HCT116 (cell line): ENCODE results near the gene TARBP2. TPM values are rescaled to one million over a fixed set of nuclear protein-coding genes. Genes with fewer than 3 reads are reported as not detected.

ENCODE experiments used
- ATAC-seq: fragments of 200-7000 bp; cut with Tn5 transposase; 2 replicates; pipeline ENCODE4 v1.9.1; 2020; ENCODE audit warnings: mild to moderate bottlenecking, moderate library complexity
- BruUV-seq: library from RNA; stranded (reverse); fragments of 400-500 nt; replicated peaks from 2 replicates; lab custom pipeline; 2021; lab: Mats Ljungman, UMichigan
- CTCF ChIA-PET: fragments of 300-600 bp; sonication (Branson Sonifier 250); formaldehyde crosslinking; loops from one replicate; lab custom pipeline; 2021; ENCODE audit warnings: antibody characterized with exemption; lab: Charles Lee
- POLR2A ChIA-PET: fragments of 300-600, 350-600 bp; sonication (Branson Sonifier 250); formaldehyde crosslinking; loops from one replicate; lab custom pipeline; 2021; ENCODE audit warnings: antibody characterized with exemption; lab: Charles Lee
- RAD21 ChIA-PET, 2 experiments: fragments of 300-600 bp; sonication (Branson Sonifier 250); formaldehyde crosslinking; loops; one replicate each; lab custom pipeline; 2023; ENCODE audit warnings: low total read pairs in 2 of 2; ENCODE audit not compliant: uncharacterized antibody in 2 of 2, unreplicated experiment in 2 of 2, low non-redundant PET in 1 of 2; lab: Charles Lee
- DNase-seq: peaks from one replicate; pipeline ENCODE4 v3.0.0-alpha.2; 2010; ENCODE audit warnings: low read depth, low spot score
- H2AFZ ChIP-seq: fragments of 200-600 bp; shearing (Covaris generic), sonication (generic); 2 replicates; pipeline ENCODE4 v1.6.1; 2017; ENCODE audit warnings: low read depth, mixed run types, mixed read lengths, antibody characterized with exemption, low read length; ENCODE audit not compliant: poor library complexity, severe bottlenecking
- H3K27ac ChIP-seq: 2 replicates; pipeline ENCODE4 v1.5.1; 2012; ENCODE audit warnings: low read depth, low read length
- H3K27me3 ChIP-seq: fragments of 200-600 bp; sonication (generic); 2 replicates; pipeline ENCODE4 v1.6.1; 2016; ENCODE audit warnings: mixed run types, low read length, mixed read lengths; ENCODE audit not compliant: insufficient read depth
- H3K36me3 ChIP-seq, 2 experiments: fragments of 200-500 bp in 1 of 2; fragments of 200-600 bp in 1 of 2; sonication (Bioruptor generic) in 1 of 2; sonication (generic) in 1 of 2; 2 replicates each; pipeline versions ENCODE4 v1.5.1 to v1.6.1; 2014 to 2016; ENCODE audit warnings: low read length in 2 of 2, inconsistent platforms in 1 of 2, mixed read lengths in 1 of 2, mixed run types in 1 of 2; ENCODE audit not compliant: insufficient read depth in 2 of 2, control insufficient read depth in 1 of 2
- H3K4me1 ChIP-seq, 2 experiments: fragments of 200-600 bp in 1 of 2; sonication (generic) in 1 of 2; 2 replicates each; pipeline versions ENCODE4 v1.5.1 to v1.6.1; 2012 to 2017; ENCODE audit warnings: low read length in 2 of 2, inconsistent platforms in 1 of 2, mild to moderate bottlenecking in 1 of 2, mixed read lengths in 1 of 2, mixed run types in 1 of 2, moderate library complexity in 1 of 2; ENCODE audit not compliant: insufficient read depth in 2 of 2, control insufficient read depth in 1 of 2
- H3K4me2 ChIP-seq: fragments of 200-600 bp; sonication (generic); 2 replicates; pipeline ENCODE4 v1.6.1; 2017; ENCODE audit warnings: mixed run types, low read length, mixed read lengths
- H3K4me3 ChIP-seq, 2 experiments: fragments of 200-600 bp in 1 of 2; sonication (generic) in 1 of 2; replicated peaks in 1 of 2; 2 replicates each; pipeline ENCODE4 v1.5.1; 2011 to 2016; ENCODE audit warnings: low read length in 2 of 2, control low read depth in 1 of 2, low read depth in 1 of 2, mild to moderate bottlenecking in 1 of 2, mixed read lengths in 1 of 2, mixed run types in 1 of 2
- H3K79me2 ChIP-seq: fragments of 200-600 bp; sonication (generic); 2 replicates; pipeline ENCODE4 v1.6.1; 2017; ENCODE audit warnings: mild to moderate bottlenecking, mixed run types, low read length, moderate library complexity, mixed read lengths; ENCODE audit not compliant: insufficient read depth
- H3K9ac ChIP-seq: fragments of 200-600 bp; sonication (generic); 2 replicates; pipeline ENCODE4 v1.6.1; 2016; ENCODE audit warnings: low read length, mixed read lengths
- H3K9me2 ChIP-seq: fragments of 200-600 bp; sonication (generic), shearing (Covaris generic); 2 replicates; pipeline ENCODE4 v1.6.1; 2017; ENCODE audit warnings: mixed run types, mild to moderate bottlenecking, moderate library complexity; ENCODE audit not compliant: insufficient read depth
- H3K9me3 ChIP-seq, 2 experiments: fragments of 200-500 bp in 1 of 2; fragments of 200-600 bp in 1 of 2; sonication (Bioruptor generic) in 1 of 2; sonication (generic) in 1 of 2; 2 replicates each; pipeline ENCODE4 v1.6.1; 2014 to 2017; ENCODE audit warnings: low read length in 2 of 2, mixed read lengths in 2 of 2, inconsistent platforms in 1 of 2, low read depth in 1 of 2, mild to moderate bottlenecking in 1 of 2, mixed run types in 1 of 2, moderate library complexity in 1 of 2; ENCODE audit not compliant: control insufficient read depth in 1 of 2, insufficient read depth in 1 of 2
- H4K20me1 ChIP-seq: fragments of 200-600 bp; sonication (generic), shearing (Covaris generic); 2 replicates; pipeline ENCODE4 v1.6.1; 2017; ENCODE audit warnings: mixed run types, mild to moderate bottlenecking, moderate library complexity; ENCODE audit not compliant: insufficient read depth
- CBX3 ChIP-seq: IDR thresholded peaks from 2 replicates; pipeline ENCODE4 v1.6.1; 2012; ENCODE audit warnings: low read depth
- CEBPB ChIP-seq: IDR thresholded peaks from 2 replicates; pipeline ENCODE4 v1.6.1; 2012; ENCODE audit warnings: low read depth
- EGR1 ChIP-seq: IDR thresholded peaks from 2 replicates; pipeline ENCODE4 v1.6.1; 2012; ENCODE audit warnings: low read depth
- ELF1 ChIP-seq: IDR thresholded peaks from 2 replicates; pipeline ENCODE4 v1.6.1; 2012; ENCODE audit warnings: low read depth, borderline replicate concordance
- EZH2 ChIP-seq: fragments of 200-600 bp; sonication (generic); IDR thresholded peaks from 2 replicates; pipeline ENCODE4 v1.6.1; 2017; ENCODE audit warnings: antibody characterized with exemption, mixed run types
- EZH2phosphoT487 ChIP-seq: fragments of 200-600 bp; IDR thresholded peaks from 2 replicates; pipeline ENCODE4 v1.6.1; 2018; ENCODE audit warnings: antibody characterized with exemption, borderline replicate concordance
- FOSL1 ChIP-seq: IDR thresholded peaks from 2 replicates; pipeline ENCODE4 v1.6.1; 2012; ENCODE audit warnings: low read depth
- JUND ChIP-seq: IDR thresholded peaks from 2 replicates; pipeline ENCODE4 v1.6.1; 2012
- MAX ChIP-seq: IDR thresholded peaks from 2 replicates; pipeline ENCODE4 v1.6.1; 2012
- POLR2AphosphoS5 ChIP-seq: IDR thresholded peaks from 2 replicates; pipeline ENCODE4 v1.6.1; 2011; ENCODE audit warnings: mild to moderate bottlenecking, low read depth, low read length, moderate library complexity
- RAD21 ChIP-seq: IDR thresholded peaks from 2 replicates; pipeline ENCODE4 v1.6.1; 2012; ENCODE audit warnings: low read depth, mild to moderate bottlenecking
- SIN3A ChIP-seq: IDR thresholded peaks from 2 replicates; pipeline ENCODE4 v1.6.1; 2012; ENCODE audit warnings: low read depth
- SP1 ChIP-seq: IDR thresholded peaks from 2 replicates; pipeline ENCODE4 v1.6.1; 2012; ENCODE audit warnings: low read depth
- SRF ChIP-seq: IDR thresholded peaks from 2 replicates; pipeline ENCODE4 v1.6.1; 2012; ENCODE audit warnings: low read depth
- TCF7L2 ChIP-seq: IDR thresholded peaks from 2 replicates; pipeline ENCODE4 v1.7.0; 2011; ENCODE audit warnings: borderline replicate concordance, inconsistent platforms; ENCODE audit not compliant: insufficient read depth, insufficient read length; ENCODE audit errors: extremely low read depth
- ZFX ChIP-seq: fragments of 450-650 bp; IDR thresholded peaks from 2 replicates; pipeline ENCODE4 v1.6.1; 2017
- ZNF274 ChIP-seq: fragments of 200-500 bp; sonication (Bioruptor generic); IDR thresholded peaks from 2 replicates; pipeline ENCODE4 v1.6.1; 2014; ENCODE audit warnings: mild to moderate bottlenecking, low read depth, low read length, inconsistent platforms
- intact Hi-C: fragments of 100-400 bp; cut with micrococcal nuclease; formaldehyde crosslinking; loops from 2 replicates; pipeline ENCODE4 v1.10.0; 2022
- total RNA-seq: library from RNA; stranded (reverse); gene quantifications from one replicate; pipeline ENCODE4 v1.2.1, GENCODE V29; 2021; ENCODE audit not compliant: unreplicated experiment
- TF ChIP-seq, protein P1 (sequence below): IDR thresholded peaks from 2 replicates; pipeline ENCODE4 v1.6.1; 2011; ENCODE audit warnings: mild to moderate bottlenecking, low read length, moderate library complexity; ENCODE audit not compliant: insufficient replicate concordance; ENCODE audit errors: extremely low read depth

The TARBP2 gene
- total RNA-seq, 1 experiment from 2014 or later = 40.1 TPM

DNA sequence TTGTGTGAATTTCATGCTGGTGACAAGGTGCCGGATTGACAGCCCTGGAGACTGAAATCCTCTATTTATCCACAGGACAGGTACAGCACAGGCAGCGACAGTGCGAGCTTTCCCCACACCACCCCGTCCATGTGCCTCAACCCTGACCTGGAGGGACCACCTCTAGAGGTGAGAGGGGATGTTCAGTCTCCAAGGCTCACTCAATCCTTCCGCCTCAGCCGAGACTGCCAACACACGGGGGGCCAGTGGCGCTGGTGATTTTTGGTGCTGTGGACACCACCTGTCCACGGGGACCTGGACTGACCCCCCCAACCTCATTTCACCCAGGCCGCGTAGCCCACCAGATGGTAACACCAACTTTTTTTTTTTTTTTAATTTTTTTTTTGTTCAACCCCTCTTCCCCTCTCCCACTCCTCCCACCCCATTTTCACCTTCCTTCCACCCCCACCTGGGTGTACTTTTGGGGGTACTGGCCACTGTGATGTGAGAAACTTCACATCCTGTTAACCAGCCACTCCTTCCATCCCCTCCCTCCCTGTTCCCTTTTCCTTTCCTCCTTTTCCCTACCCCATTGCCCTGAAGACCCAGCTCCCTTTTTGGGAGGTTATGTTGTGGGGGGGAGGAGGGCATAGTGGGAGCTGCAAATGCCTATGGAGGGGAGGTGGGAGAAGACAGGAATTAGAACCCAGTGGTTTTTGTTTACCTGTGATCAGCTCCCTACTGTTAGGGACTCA, 36.2 kb upstream of the TARBP2 start:
- Histone ChIP-seq H3K9me2 (no peaks in the 10 kb centered on the region), H3K79me2 (peaks cover 100% of the 10 kb centered on the region)
- DNase-seq = no peak
- intact Hi-C loops = no loop called here
- RAD21 ChIA-PET = no interaction called here
- TF ChIP-seq SIN3A (no peak), FOSL1 (no peak), CEBPB (no peak), JUND (no peak), ZNF274 (no peak), ZFX (no peak)
- TF ChIP-seq, all 23 proteins: peak for 0
- H3K9ac ChIP-seq = no peak overlapping the region
- no peak overlapping the region for H3K4me2 ChIP-seq
- ChIA-PET POLR2A (interaction anchor here (1.3 to 1.6 kb wide), 2 partner anchors 9 to 12 kb away, joined by 4 read pairs; no protein-coding TSS in a partner anchor), CTCF (interaction anchor here (0.7 kb wide), 1 partner anchor 144 kb away, joined by 3 read pairs; the partner anchor contains the start of gene AAAS)
- H4K20me1 ChIP-seq = peaks cover 55% of the 10 kb centered on the region; the same call in 1 of the 2 replicates
- BruUV-seq = no TSS peak
- H3K4me3 ChIP-seq = no peak overlapping the region
- H3K9me3 ChIP-seq = no peaks in the 10 kb centered on the region
- no peak for ATAC-seq
- 0 out of 2 replicates have a peak overlapping the region, but pooled peaks have one; percentile 18 for H3K27ac ChIP-seq
- H2AFZ ChIP-seq = no peak overlapping the region
- peaks cover 98 to 100% of the 10 kb centered on the region in 2 experiments for H3K36me3 ChIP-seq
- no peaks in the 10 kb centered on the region for H3K27me3 ChIP-seq
- no peaks in the 10 kb centered on the region for H3K4me1 ChIP-seq

DNA sequence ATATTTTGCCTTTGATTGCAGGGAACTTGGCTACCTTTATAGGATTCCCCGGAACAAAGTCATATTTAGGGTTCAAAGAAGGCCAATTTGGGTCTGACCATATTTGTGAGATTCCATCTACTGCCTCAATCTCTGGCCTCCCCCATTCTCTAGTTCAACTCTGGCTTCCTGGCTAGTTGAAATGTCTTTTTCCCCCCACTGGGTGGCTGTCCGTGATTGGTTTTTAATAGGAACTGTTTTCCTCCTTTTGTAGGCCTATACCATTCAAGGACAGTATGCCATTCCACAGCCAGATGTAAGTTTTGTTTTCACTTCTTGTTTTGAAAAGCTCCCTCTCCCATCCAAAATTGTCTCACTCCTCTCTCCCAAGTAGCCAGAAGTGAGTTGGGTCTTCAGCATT, 35.4 kb upstream of the TARBP2 start:
- Histone ChIP-seq H3K27me3 (no peaks in the 10 kb centered on the region), H3K4me3 (no peak overlapping the region), H3K36me3 (peaks cover 94 to 98% of the 10 kb centered on the region in 2 experiments), H3K9me3 (no peaks in the 10 kb centered on the region), H2AFZ (no peak overlapping the region), H4K20me1 (peaks cover 46% of the 10 kb centered on the region; the same call in 1 of the 2 replicates), H3K9me2 (no peaks in the 10 kb centered on the region), H3K9ac (no peak overlapping the region), H3K79me2 (peaks cover 100% of the 10 kb centered on the region), H3K27ac (no peak overlapping the region), H3K4me1 (no peaks in the 10 kb centered on the region), H3K4me2 (no peak overlapping the region)
- ChIA-PET CTCF (no interaction called here), RAD21 (no interaction called here), POLR2A (interaction anchor here (1.6 kb wide), 1 partner anchor 11 kb away, joined by 4 read pairs; no protein-coding TSS in a partner anchor)
- no TSS peak for BruUV-seq
- DNase-seq (no peak), ATAC-seq (peak; percentile 40; the same call in 1 of the 2 replicates)
- intact Hi-C loops = no loop called here
- TF ChIP-seq CBX3 (no peak), RAD21 (no peak), ZFX (no peak), SP1 (no peak), MAX (no peak), TCF7L2 (no peak), SRF (no peak), FOSL1 (no peak), EZH2phosphoT487 (no peak), POLR2AphosphoS5 (no peak), EGR1 (no peak), EZH2 (no peak), ELF1 (no peak)
- TF ChIP-seq, protein P1, sequence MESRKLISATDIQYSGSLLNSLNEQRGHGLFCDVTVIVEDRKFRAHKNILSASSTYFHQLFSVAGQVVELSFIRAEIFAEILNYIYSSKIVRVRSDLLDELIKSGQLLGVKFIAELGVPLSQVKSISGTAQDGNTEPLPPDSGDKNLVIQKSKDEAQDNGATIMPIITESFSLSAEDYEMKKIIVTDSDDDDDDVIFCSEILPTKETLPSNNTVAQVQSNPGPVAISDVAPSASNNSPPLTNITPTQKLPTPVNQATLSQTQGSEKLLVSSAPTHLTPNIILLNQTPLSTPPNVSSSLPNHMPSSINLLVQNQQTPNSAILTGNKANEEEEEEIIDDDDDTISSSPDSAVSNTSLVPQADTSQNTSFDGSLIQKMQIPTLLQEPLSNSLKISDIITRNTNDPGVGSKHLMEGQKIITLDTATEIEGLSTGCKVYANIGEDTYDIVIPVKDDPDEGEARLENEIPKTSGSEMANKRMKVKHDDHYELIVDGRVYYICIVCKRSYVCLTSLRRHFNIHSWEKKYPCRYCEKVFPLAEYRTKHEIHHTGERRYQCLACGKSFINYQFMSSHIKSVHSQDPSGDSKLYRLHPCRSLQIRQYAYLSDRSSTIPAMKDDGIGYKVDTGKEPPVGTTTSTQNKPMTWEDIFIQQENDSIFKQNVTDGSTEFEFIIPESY = no peak
